ENCODE data around the gene IL36B.

IL36B gene

DNA sequence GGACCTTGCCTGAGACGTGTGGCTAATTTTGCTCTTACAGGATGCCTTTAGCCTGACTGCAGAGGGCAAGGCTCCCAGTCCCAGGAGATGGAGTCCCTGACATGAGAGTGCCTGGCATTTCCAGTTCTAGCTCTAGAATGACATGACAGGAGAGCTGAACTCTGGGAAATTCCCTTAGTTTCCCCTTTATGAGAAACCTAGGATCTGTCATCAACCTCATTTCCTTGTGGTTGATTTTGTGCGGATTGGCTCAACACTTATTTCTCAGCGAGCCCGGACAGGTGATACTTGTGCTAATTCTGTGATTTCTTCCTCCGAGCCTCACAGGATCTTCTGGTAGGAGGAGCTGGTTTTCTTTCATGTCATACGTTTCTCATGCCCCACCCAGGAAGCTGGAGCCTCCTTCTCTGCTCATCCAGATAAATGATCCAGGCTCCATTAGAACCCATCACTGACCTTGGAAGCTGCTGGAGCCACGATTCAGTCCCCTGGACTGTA, 75.1 kb downstream of the IL36B start, which contains the start of gene IL36G:
IL36G (plus strand) TSS at position 448 of the 498 bp plus-strand sequence. CDS start 633 bp downstream, outside the sequence.
- Histone ChIP-seq H3K36me3 (replicated peaks) (no peaks in the 10 kb centered on the region), H3K4me3 (ENCODE audit: low read depth, low read length) (no peak within 1 kb of the TSS), H3K27ac (no peak within 1 kb of the TSS), H3K27me3 (replicated peaks) (peaks cover 4% of the 10 kb centered on the region)
- in situ Hi-C loops (cut with HindIII; ENCODE audit: low pct_ligation_motif_present, low sequenced_read_pairs), result no loop called here
- no peak for DNase-seq
- TF ChIP-seq CTCF (IDR thresholded peaks at IDR 0.05; ENCODE audit: low read depth, low read length, missing control alignments), result no peak

Measured in brain microvascular endothelial cell (primary cell).